GM21717 (cell line): ENCODE measurements around the gene ZNF319.

ENCODE experiments used
- ATAC-seq: cut with Tn5 transposase; IDR thresholded peaks from one replicate; pipeline ENCODE4 v1.9.1; 2021; ENCODE audit warnings: mild to moderate bottlenecking, moderate library complexity; ENCODE audit not compliant: unreplicated experiment

The ZNF319 gene

DNA sequence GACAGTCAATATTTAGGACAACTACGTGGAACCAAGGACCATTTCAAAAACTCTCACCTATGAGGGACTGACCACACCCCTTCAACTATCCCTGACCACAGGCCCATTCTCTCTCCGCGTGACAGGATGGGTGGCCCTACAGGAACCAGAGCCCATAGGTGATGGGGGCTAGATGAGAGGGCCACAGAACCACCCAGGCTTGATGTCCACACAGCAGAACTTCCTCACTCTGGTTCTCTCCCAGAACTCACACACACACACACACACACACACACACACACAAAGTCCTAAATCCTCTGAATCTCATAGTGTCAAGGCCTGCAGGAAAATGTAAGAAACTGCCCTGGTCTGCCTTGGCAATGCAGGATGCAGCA is 1.5 kb downstream of the ZNF319 start:
- no peak for ATAC-seq

DNA sequence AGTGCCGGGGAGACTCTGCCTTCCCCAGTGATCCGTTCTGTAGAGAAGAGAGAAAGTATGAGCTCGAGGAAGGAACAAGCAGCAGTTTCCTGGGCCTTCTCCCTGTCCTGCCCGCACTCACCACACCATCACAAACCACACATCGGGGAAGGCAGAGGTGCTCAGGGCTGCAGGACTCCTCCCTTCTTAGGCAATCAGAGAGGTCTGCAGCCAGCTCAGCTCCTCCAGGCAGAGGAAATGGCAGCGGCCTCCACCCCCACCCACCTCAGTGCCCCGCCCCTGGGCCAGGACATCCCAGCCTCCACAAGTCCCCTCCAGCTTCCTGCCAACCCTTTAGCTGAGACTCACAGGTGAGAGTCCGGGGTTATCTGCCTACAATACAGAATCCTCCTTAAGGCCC is 2.0 kb downstream of the ZNF319 start:
- no peak for ATAC-seq

DNA sequence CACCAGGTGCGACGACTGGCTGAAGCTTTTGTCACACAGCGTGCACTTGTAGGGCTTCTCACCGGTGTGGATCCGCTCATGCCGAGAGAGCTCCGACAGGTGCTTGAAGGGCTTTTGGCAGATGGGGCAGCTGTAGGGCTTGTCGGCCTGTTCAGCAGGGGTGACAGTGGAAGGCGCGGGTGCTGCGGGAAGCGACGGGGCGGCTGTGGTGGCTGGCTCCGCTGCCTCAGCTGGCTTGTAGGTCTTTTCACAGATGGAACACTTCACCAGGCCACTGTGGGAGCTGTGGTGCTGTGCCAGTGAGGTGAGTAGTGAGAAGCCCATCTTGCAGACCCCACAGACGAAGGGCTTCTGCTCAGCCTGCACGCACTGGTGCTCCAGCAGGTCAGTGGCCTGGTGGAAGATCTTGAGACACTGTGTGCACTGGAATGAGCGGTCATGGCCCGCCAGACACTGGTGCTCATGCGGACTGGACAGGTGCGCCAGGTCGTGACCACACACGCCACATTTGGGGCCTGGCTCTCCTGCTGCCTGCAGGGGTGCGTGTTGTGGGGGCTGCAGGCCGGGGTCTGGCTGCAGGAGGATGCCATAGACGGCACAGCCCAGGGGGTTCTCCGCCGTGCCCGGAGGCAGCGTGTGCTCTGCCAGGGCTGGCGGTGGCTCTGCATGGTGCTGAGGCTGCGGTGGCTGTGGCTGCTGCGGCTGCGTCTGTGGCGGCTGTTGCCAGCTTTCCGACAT is 2.8 kb downstream of the ZNF319 start:
- no peak for ATAC-seq

DNA sequence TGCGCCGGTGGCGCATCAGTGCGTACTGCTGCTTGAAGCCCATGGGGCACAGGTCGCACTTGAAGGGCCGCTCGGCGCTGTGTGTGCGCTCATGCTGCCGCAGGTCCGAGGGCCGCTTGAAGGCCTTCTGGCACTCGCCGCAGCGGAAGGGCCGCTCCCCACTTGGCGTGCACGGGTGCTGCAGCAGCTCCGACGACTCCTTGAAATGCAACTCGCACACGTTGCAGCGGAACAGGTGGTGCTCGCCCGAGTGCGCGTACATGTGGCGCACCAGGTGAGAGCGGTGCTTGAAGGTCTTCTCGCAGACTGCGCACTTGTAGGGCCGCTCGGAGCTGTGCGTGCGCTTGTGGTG is 3.3 kb downstream of the ZNF319 start:
- ATAC-seq, result no peak

DNA sequence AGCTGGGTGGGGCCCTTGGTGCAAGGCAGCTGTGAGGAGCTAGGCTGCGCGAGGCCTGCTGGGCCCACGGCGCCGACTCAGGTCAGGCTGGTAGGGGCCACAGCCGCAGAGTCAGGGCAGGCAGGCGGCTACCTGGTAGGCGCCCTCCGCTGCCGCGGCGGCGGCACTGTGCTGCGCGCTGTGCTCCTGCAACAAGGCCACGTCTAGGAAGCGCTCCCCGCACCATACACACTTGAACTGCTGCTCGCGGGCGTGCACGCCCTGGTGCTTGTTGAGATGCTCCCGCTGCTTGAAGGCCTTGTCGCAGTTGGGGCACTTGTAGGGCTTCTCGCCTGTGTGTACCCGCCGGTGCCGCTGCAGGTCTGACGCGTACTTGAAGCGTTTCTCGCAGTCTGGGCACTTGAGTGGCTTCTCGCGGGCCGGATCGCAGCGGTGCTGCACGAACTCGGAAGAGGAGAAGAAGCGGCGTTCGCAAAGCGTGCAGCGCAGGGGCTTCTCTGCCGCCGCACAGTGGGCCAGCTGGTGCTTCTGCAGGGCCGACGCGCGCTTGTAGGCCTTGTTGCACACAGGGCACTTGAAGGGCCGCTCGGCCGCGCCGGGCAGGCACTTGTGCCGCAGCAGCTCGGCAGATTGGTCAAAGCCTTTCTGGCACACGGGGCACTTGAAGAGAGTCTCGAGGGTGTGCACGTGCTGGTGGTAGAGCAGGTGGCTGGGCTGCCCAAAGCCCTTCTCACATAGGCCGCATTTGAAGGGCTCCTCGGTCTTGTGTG is 3.9 kb downstream of the ZNF319 start:
- ATAC-seq, result no peak

DNA sequence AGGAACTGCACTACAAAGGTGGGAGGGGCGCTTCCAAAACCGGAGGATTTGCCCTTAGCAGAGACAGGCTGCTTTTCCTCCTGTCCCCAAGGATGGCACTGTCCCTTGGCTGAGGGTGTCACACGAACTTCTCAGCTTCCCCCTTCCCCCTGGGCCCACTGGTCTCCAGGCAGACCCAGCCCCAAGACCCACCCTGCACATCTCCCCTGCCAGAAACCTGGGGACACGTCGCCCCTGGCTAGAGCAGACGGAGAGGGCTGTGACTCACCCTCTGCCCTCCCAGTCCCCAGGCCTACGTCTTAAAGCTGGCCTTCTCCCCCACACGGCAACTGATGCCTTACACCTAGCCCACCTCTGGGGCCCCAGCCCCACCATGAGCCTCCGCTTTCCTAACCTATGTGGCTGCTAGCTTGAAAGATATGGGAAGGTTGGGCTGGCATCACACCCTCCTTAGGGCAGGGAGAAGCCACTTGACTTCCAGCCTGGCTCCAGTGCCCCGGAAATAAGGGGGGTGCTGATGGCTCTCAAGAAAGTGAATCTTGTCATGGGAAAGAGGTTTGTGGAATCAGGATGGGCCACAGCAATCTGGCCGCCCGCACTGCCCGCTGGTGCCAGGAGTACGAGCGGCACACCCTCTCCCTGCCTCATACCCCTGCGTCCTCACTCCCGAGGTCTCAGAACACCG is 4.6 kb downstream of the ZNF319 start:
- ATAC-seq, result no peak

DNA sequence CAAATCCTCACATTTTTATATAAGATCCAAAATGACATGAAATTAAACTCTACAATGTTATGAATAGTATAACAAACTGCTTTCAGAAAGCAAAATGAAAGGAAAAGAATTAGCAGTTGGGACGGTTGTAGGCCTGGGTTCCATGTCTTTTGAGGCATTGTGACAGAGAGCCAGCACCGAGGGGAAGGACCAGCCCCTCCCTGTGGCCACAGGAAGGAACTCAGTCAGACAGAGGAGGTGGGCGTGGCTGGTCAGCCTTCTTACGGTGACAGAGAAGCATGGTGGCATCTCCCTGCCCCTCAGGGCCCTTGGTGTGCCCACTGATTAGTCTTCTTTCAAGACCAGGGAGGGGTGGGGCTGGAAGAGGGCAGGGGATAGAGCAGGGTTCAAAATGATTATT is 5.7 kb downstream of the ZNF319 start:
- ATAC-seq, result no peak

DNA sequence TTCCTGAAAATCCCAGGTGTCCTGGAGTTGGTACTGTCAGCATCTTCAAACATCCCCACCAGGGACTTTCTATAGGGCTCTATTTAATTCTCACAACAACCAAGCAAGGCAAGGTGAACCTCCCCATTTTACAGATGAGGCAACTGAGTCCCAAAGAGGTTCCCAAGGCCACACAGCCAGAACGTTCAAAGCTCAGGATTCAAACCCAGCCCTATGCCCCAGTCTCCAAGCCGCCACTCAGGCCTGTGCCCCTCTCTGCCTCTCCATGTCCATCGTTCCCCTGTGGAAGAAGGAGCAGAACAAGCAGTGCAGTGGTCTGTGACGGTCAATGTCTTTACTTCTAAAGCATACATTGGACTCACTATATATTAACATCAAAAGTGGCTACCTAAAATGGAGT is 6.1 kb downstream of the ZNF319 start:
- ATAC-seq, result no peak

DNA sequence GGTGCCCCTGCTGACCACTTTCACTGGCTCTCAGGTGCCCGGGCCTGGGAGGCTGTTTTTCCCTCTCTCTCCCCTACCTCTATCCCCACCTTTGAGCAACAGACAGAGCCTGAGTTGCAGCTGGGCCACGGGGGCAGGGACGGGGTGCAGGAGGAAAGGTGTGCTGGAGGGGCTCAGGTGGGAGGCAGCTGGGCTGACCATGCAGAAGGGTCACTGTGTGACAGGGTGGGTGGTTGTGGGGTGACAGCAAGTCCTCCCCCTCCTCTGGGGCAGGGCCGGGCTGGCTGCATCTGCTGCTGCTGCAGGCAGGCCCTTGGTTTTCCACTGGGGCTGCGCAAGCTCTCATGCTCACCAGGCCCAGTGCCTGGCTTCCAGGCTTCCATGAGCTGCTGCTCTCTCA is 6.6 kb downstream of the ZNF319 start:
- no peak for ATAC-seq

DNA sequence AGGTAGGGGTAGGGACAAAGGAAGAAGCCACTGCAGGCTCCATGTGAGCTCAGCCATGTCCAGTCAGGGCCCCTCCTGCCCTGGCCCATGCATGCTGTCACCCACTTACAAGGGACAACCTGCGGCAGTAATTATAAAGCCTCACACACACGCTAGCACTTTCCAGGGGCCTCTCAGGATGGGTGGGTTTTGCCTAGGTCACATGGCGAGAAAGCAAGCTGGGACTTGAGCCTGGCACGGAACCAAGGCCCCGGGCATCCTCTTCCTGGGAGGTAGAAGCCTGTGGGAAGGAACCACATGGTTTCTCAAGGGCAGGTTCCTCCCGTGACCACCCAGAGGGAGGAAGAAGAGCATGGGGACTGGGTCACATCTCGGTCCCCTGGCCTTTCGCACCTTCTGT is 7.0 kb downstream of the ZNF319 start:
- no peak for ATAC-seq

DNA sequence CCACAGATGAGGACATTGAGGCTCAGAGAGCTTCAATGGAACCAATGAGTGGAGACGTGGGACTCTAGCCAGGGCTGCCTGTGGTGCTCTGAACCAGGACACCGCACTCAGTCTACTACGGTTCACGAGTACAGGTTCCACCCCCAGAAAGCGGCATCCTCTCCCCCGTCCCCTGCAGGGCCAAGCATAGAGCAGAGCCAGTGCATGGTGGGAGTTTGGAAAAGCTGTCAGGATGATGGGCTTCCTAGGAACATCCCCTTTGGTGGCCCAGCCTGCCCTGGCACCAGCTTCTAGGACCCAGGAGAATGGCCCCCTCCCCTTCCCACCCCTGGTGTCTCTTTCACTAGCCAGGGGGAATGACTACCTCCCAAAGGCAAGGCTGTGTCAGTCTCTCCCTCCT is 8.4 kb downstream of the ZNF319 start:
- ATAC-seq, result no peak

DNA sequence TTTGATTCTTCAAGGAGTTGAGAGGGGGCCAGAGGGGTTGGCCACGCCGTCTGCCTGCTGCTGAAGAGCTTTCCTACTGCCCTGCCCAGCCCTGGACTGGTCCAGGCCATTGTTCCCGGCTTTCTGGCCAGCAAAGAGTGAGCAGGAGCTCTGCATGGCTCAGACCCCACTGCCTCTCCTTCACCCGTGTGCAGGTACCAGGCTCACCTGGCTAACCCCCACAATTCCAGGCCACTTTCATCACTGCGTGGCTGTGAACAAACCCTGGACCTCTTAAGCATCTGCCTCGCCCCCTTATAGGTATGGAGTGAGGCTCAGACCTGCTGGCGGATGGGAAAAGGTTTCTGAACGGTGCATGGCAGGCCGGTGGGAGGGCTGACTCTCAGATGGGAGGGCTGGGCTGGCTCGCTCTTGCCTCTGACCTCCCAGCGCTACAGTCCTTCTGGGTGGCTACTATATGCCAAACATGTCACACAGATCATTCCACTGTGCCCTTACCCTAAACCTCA is 8.9 kb downstream of the ZNF319 start:
- ATAC-seq, result no peak

DNA sequence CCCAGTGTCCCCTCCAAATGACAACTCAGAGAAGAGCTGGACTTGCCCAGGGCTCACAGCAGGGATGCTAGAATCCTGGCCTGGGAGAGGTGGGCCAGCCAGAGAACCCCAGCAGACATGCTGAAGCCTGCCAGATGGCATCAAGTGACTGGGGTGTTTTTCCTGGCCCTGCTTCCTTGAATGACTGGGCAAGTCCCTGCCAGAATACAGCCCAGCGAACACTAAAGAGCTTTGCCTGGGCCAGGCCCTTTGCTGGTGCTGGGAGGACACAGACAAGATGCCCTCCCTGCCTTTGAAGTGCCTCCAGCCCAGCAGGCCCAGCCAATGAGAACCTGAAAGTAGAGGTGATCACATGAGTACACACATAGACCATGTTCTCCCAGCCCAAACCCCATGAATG is 11.5 kb downstream of the ZNF319 start:
- ATAC-seq, result no peak

DNA sequence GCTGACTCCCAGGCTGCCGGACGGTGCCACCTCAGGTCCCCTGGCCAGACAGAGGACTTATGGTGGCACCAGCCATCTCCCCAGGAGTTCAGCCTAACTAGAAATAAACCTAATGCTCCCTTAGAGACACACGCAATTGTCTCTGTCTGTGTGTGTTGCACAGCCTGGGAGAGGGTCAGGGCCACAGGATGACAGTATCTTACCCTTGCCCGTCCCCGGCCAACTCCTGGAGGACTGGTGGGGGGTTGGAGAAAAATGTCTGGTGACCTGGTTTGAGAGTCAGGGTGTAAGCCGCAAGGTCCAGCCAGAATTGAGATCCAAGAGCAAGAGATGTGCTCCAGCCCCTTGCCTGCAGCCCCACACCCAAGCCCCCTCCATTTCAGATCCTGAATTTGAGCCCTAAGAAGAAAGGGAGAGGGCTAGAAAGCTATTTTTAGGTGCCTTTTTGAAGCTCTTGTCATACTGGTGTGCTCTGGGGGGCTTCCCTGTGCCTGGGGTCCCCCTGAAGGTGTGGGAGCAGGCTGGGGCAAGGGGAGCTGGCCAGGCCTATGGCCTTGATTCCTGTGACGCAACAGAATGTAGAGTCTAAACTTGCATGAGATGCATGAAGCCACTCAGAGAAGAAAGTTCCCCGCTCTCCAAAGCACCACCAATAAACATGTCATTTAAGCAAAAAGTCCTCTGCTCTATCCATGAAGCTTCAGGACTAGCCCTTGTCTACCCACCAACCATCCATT is 12.9 kb downstream of the ZNF319 start:
- no peak for ATAC-seq

DNA sequence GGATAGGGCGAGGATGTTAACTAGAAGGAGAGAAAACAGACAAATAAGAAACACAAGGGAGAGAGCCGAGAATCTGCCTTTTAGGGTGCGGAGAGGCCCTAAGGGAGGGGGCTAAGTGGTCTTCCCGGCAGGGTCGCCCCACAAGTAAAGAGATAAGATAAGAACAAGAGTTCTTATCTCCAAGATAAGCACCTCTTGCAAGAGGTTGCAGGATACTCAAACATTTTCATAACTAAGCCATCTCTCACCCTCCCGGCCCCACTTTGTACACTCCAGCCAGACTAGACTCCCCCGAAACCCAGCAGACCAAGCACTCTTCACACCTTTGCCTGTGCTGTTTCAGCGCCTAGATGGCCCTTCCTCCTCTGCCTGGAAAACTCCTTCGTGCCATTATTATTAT is 14.3 kb downstream of the ZNF319 start:
- ATAC-seq, result no peak

DNA sequence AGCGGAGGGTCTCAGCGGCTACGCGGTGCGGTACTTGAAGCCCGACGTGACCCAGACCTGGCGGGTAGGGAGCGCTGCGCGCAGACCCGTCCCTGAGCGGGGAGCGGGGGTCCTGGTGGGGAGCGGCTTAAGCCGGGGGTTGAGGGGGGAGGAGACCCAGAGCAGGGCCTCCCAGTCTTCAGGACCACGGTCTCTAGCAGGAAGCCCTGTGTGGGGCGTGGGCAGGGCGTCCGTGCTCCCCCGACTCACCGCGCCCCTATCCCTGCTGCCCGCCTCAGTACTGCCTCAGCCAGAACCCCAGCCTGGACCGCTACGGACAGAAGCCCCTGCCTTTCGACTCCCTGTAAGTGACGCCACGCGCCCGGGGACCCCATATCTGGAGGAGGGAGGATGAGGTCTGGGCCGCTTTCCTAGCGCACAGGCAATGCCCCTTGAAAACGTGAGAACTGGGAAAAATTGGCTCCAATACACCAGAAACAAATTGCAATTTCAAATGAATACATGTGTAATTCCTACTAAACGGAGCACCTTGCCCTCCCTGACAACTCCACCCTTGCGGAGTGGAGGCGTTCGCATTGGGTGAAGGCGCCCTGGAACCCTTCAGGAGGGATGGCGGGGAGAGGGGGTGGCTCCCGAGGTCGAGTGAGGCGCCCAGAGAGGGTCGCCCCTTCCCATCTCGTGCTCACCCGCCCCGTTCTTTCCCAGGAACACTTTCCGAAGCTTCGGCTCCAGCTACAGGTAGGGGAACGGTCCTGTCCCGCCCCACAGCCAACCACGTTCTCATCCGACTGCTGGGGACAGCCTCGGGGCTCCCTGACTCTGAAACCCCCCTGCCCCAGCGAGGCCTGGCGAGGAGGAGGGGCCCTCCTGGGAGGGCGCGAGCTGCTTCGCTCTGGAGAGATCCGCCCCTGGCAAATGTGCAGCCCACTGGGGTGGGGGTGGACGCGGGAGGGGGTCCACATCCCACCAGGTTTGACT is 15.0 kb downstream of the ZNF319 start:
- ATAC-seq, result no peak

DNA sequence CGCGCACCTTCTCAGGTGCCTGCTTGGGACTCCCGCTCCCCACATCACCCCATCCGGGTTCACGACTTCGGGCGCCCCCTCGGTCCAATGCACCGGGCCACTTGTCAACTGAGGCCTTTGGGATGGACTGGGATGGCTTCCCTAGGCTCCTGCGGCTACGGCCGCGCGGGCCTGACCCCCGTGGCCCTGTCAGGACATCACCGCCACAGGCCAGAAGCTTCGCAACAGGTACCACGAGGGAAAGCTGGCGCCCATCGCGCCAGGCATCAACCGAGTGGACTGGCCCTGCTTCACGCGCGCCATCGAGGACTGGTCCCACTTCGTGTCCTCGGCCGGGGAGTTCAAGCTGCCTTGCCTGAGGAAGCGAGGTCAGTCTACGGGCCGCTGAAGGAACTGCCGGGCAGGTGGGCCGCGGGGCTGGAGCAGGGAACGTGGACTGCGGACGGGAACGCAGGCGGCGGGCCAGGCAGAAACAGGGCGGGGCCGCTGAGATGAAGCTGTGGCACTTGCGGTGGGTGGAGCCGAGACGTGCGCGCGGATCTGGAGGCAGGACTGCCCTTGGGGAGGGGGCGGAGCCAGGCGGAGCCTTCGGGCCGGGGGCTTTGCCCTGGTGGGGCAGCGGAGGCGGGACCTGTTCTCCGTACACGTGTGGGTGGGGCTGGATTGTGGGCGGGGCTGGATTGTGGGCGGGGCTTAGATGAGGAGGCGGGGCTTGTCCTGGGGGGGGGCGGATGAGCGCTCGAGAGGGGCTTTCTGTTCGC is 15.8 kb downstream of the ZNF319 start:
- no peak for ATAC-seq

DNA sequence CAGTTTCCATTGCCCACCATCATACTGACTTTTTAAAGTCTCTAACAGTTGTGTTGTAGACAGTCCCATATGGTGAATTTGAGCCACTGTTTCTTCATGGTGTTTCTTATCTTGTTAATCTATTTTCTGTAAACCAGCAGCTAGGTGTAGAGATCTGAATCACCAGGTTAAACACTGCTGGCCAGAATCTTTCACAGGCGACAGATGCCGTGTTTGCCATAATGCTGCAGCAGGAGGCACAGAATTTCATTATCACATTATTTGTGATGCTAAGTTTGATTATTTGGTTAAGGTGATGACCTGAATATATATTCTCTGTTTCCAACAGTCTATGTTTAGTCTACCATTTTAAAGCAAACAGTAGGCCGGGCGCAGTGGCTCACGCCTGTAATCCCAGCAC is 18.1 kb downstream of the ZNF319 start:
- ATAC-seq, result no peak

DNA sequence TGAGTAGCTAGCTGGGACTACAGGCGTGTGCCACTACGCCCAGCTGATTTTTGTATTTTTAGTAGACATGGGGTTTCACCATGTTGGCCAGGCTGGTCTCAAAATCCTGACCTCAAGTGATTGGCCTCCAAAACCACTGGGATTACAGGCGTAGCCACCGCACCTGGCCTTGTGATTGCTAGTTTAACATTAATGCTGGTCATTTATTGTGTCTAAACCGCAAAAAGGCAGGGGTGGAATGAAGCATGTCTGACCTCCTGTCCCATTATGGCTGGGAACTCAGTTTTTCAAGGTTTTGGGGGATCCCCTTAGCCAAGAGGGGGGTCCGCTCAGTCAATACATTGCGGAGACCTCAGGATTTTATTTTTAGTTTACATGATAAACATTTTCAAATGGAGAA is 18.8 kb downstream of the ZNF319 start:
- ATAC-seq, result no peak
